H1 (cell line): ENCODE measurements around the gene PDK2.

Experiments used
- CTCF ChIP-seq, 3 experiments: IDR thresholded peaks; 1 replicate in 2 of 3; 2 replicates in 1 of 3; pipeline versions ENCODE4 v1.5.1 to v1.6.1; 2011; ENCODE audit warnings: low read length in 3 of 3, mild to moderate bottlenecking in 3 of 3, inconsistent platforms in 2 of 3, low read depth in 1 of 3, moderate library complexity in 1 of 3; ENCODE audit not compliant: insufficient read depth in 1 of 3; ENCODE audit errors: control extremely low read depth in 1 of 3
- EGR1 ChIP-seq: IDR thresholded peaks from 2 replicates; pipeline ENCODE4 v1.6.1; 2011; ENCODE audit warnings: low read depth, low read length, borderline replicate concordance
- EZH2 ChIP-seq: fragments of 200-600 bp; sonication (generic); IDR thresholded peaks from 2 replicates; pipeline ENCODE4 v1.7.1; 2012; ENCODE audit warnings: low read depth, mild to moderate bottlenecking, moderate library complexity, low read length, inconsistent platforms; ENCODE audit not compliant: severe bottlenecking
- NANOG ChIP-seq: IDR thresholded peaks from 2 replicates; pipeline ENCODE4 v1.6.1; 2011; ENCODE audit warnings: low read length, low read depth, mild to moderate bottlenecking, inconsistent platforms; ENCODE audit not compliant: insufficient read depth, poor library complexity, severe bottlenecking
- RXRA ChIP-seq: IDR thresholded peaks from 2 replicates; pipeline ENCODE4 v1.6.1; 2011; ENCODE audit warnings: low read depth, mild to moderate bottlenecking, low read length, moderate library complexity; ENCODE audit not compliant: insufficient read depth
- SIN3A ChIP-seq, 2 experiments: IDR thresholded peaks in 1 of 2; conservative IDR thresholded peaks in 1 of 2; 2 replicates each; pipeline ENCODE4 v1.6.1; 2011 to 2012; ENCODE audit warnings: low read length in 2 of 2, improper control_type of control experiment in 1 of 2, low read depth in 1 of 2, mild to moderate bottlenecking in 1 of 2
- SP1 ChIP-seq: IDR thresholded peaks from 2 replicates; pipeline ENCODE4 v1.6.1; 2011; ENCODE audit warnings: low read depth, low read length
- SRF ChIP-seq: IDR thresholded peaks from 2 replicates; pipeline ENCODE4 v1.6.1; 2011; ENCODE audit warnings: mild to moderate bottlenecking, low read depth, low read length, moderate library complexity
- USF2 ChIP-seq: IDR thresholded peaks from 2 replicates; pipeline ENCODE4 v1.6.1; 2011; ENCODE audit warnings: low read length, improper control_type of control experiment

- no peak for TF ChIP-seq CTCF (IDR thresholded peaks at IDR 0.05; ENCODE audit: control extremely low read depth in 1 of 3, insufficient read depth in 1 of 3, low read depth in 1 of 3, low read length in 3 of 3)
- TF ChIP-seq EZH2, result no peak
- TF ChIP-seq NANOG, result no peak
- no peak for TF ChIP-seq USF2
- TF ChIP-seq SIN3A (conservative IDR thresholded peaks at IDR 0.05 in 1 of 2, IDR thresholded peaks at IDR 0.05 in 1 of 2; ENCODE audit: low read depth in 1 of 2, low read length in 2 of 2), result no peak
- no peak for TF ChIP-seq EGR1
- TF ChIP-seq RXRA, result no peak
- no peak for TF ChIP-seq SP1
- TF ChIP-seq SRF, result no peak
These were observed 8.8 kb downstream of the PDK2 start for GRCh38 chr17:50103941-50104340.
